Activated B cell treated with CpG ODN at 0.5 μM for 24 hours (primary cell): ENCODE measurements around the gene REG1B. TPM values are rescaled to one million over a fixed set of nuclear protein-coding genes. Genes with fewer than 3 reads are reported as not detected.

Source experiments
- ATAC-seq: fragments of 200-7000 bp; cut with Tn5 transposase; one replicate; pipeline ENCODE4 v1.10.0; 2021; ENCODE audit warnings: low read depth, mild to moderate bottlenecking, moderate library complexity
- CTCF ChIA-PET: fragments of 350-600 bp; sonication (Branson Sonifier 250); formaldehyde crosslinking; loops from one replicate; lab custom pipeline; 2021; ENCODE audit warnings: antibody characterized with exemption; lab: Charles Lee
- POLR2A ChIA-PET: fragments of 350-600 bp; sonication (Branson Sonifier 250); formaldehyde crosslinking; loops from one replicate; lab custom pipeline; 2021; ENCODE audit warnings: antibody characterized with exemption; lab: Charles Lee
- DNase-seq: peaks from one replicate; pipeline ENCODE4 v3.0.0; 2022
- H3K27ac Mint-ChIP-seq: one replicate; pipeline ENCODE4 v1.8.0; 2020; ENCODE audit warnings: mixed read lengths
- H3K27me3 Mint-ChIP-seq: one replicate; pipeline ENCODE4 v1.8.0; 2021; ENCODE audit warnings: mixed read lengths
- H3K36me3 Mint-ChIP-seq: one replicate; pipeline ENCODE4 v1.8.0; 2021; ENCODE audit warnings: low read depth, mixed read lengths
- H3K4me1 Mint-ChIP-seq: one replicate; pipeline ENCODE4 v1.8.0; 2021; ENCODE audit warnings: mixed read lengths
- H3K4me3 Mint-ChIP-seq: one replicate; pipeline ENCODE4 v1.8.0; 2020; ENCODE audit warnings: mild to moderate bottlenecking, mixed read lengths
- H3K9me3 Mint-ChIP-seq: one replicate; pipeline ENCODE4 v1.8.0; 2020; ENCODE audit warnings: mixed read lengths
- intact Hi-C: fragments of 100-400 bp; cut with micrococcal nuclease; formaldehyde crosslinking; loops from one replicate; pipeline ENCODE4 v1.15.1; 2024
- total RNA-seq: library from RNA; stranded (reverse); gene quantifications from 2 replicates; pipeline ENCODE4 v1.2.3, GENCODE V29; 2022
- TF ChIP-seq, protein P1 (sequence below): fragments of 200-600 bp; IDR thresholded peaks from one replicate; pipeline ENCODE4 v1.8.0; 2022; ENCODE audit warnings: antibody characterized with exemption, mild to moderate bottlenecking

The REG1B gene, protein sequence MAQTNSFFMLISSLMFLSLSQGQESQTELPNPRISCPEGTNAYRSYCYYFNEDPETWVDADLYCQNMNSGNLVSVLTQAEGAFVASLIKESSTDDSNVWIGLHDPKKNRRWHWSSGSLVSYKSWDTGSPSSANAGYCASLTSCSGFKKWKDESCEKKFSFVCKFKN
- total RNA-seq, result not detected in 2 replicates

DNA sequence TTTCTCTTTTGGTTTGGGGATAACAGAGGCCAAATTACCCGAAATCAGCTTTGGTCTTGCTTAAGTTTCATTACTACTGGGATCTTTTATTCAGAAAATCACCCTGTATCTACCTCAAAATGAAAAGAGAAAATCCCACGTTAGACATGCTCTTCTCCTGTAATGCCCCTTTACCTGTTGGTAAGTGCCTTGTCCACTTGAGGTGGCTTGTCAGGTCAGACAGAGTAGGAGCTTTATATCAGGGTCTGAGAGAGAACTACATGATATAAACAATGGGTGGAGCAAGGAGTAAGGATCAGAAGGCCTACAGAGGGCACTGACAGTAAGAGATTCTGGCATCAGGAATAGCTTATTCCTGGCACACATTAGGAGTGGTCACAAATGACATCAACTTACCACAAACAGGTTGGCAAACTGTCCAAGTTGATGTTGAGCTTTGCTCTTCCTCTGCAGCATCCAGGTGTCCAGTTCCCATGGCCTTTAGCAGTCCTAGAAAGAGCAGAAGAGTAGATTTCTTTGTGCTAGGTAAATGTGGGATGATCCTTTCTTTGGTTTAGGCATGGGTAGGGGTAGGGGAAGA is at the start of gene REG1B:
Gene REG1B, minus strand, starts transcription at position 209 of the 580 bp plus-strand sequence. CDS start 381 bp downstream, outside the sequence.
- Mint-ChIP-seq H3K36me3 (no peaks in the 10 kb centered on the region), H3K4me3 (no peak within 1 kb of the TSS), H3K9me3 (no peaks in the 10 kb centered on the region), H3K27me3 (no peaks in the 10 kb centered on the region), H3K4me1 (peaks cover 19% of the 10 kb centered on the region), H3K27ac (no peak within 1 kb of the TSS)
- DNase-seq (no peak), ATAC-seq (no peak)
- TF ChIP-seq, protein P1, sequence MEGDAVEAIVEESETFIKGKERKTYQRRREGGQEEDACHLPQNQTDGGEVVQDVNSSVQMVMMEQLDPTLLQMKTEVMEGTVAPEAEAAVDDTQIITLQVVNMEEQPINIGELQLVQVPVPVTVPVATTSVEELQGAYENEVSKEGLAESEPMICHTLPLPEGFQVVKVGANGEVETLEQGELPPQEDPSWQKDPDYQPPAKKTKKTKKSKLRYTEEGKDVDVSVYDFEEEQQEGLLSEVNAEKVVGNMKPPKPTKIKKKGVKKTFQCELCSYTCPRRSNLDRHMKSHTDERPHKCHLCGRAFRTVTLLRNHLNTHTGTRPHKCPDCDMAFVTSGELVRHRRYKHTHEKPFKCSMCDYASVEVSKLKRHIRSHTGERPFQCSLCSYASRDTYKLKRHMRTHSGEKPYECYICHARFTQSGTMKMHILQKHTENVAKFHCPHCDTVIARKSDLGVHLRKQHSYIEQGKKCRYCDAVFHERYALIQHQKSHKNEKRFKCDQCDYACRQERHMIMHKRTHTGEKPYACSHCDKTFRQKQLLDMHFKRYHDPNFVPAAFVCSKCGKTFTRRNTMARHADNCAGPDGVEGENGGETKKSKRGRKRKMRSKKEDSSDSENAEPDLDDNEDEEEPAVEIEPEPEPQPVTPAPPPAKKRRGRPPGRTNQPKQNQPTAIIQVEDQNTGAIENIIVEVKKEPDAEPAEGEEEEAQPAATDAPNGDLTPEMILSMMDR, result no peak
- intact Hi-C loops, result no loop called here
- POLR2A ChIA-PET, result no interaction called here
- CTCF ChIA-PET, result no interaction called here

GRCh38 chr2:79131687-79132086 is 43.9 kb upstream of the REG1B start:
- no peaks in the 10 kb centered on the region for H3K9me3 Mint-ChIP-seq
- no peak overlapping the region for H3K4me3 Mint-ChIP-seq
- intact Hi-C loops, result no loop called here
- TF ChIP-seq, protein P1, result no peak
- ChIA-PET POLR2A (no interaction called here), CTCF (no interaction called here)
- H3K27ac Mint-ChIP-seq, result no peak overlapping the region
- DNase-seq (no peak), ATAC-seq (no peak)
- no peaks in the 10 kb centered on the region for H3K4me1 Mint-ChIP-seq
- H3K27me3 Mint-ChIP-seq, result no peaks in the 10 kb centered on the region
- no peaks in the 10 kb centered on the region for H3K36me3 Mint-ChIP-seq

DNA sequence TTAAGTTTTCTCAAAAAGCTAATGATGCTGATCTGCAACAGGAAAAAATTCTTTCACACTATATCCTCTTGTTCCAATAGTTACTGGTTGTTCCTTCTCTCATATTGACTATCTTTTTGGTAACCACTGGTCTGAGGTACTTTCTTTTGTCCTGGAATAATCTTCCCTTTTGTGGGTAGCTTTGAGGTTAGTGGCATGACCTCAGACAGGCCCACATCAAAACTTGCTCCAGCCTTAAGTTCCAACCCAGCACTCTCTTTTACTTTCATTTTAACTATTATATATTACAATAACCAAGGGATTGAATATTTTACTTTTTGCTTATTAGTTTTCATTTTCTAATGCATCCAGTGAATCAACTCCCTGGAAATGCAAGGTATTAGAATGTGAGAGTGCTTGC is 42.0 kb upstream of the REG1B start:
- Mint-ChIP-seq H3K4me3 (no peak overlapping the region), H3K4me1 (no peaks in the 10 kb centered on the region), H3K9me3 (no peaks in the 10 kb centered on the region), H3K36me3 (no peaks in the 10 kb centered on the region), H3K27ac (no peak overlapping the region), H3K27me3 (no peaks in the 10 kb centered on the region)
- DNase-seq (no peak), ATAC-seq (no peak)
- TF ChIP-seq, protein P1, result no peak
- ChIA-PET POLR2A (no interaction called here), CTCF (no interaction called here)
- intact Hi-C loops, result no loop called here

DNA sequence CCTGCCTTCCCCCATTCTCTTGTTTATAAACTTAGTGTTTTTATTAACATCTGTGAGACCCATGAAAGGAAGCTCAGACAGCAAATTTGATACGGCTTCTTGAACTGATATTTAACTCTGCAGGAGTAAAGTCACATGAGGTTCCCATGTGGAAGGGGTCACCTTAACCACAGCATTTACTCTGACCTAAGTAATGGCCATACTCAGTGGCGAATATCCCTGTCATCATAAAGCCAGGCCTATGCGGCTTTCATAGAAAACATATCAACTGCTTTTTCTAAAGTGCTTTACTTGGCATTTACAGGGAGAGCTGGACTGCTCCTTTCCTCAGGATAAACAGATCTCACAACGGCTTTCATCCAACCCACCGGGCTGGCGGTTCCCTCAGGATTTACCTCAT is 41.5 kb upstream of the REG1B start:
- ChIA-PET CTCF (no interaction called here), POLR2A (no interaction called here)
- Mint-ChIP-seq H3K4me3 (no peak overlapping the region), H3K9me3 (no peaks in the 10 kb centered on the region), H3K36me3 (no peaks in the 10 kb centered on the region), H3K27me3 (no peaks in the 10 kb centered on the region), H3K4me1 (no peaks in the 10 kb centered on the region), H3K27ac (no peak overlapping the region)
- ATAC-seq (no peak), DNase-seq (no peak)
- intact Hi-C loops, result no loop called here
- TF ChIP-seq, protein P1, result no peak

GRCh38 chr2:79128406-79128805 is 40.6 kb upstream of the REG1B start:
- H3K27ac Mint-ChIP-seq, result no peak overlapping the region
- DNase-seq (no peak), ATAC-seq (no peak)
- H3K27me3 Mint-ChIP-seq, result no peaks in the 10 kb centered on the region
- ChIA-PET CTCF (no interaction called here), POLR2A (no interaction called here)
- H3K9me3 Mint-ChIP-seq, result no peaks in the 10 kb centered on the region
- H3K4me3 Mint-ChIP-seq, result no peak overlapping the region
- H3K36me3 Mint-ChIP-seq, result no peaks in the 10 kb centered on the region
- no peaks in the 10 kb centered on the region for H3K4me1 Mint-ChIP-seq
- TF ChIP-seq, protein P1, result no peak
- intact Hi-C loops, result no loop called here
